ENCODE measurements around the gene FAT4. TPM values are rescaled to one million over a fixed set of nuclear protein-coding genes. Genes with fewer than 3 reads are reported as not detected.

Gene FAT4
- total RNA-seq, 1 donor from 2014 or later: 61.1 TPM

GRCh38 chr4:125331116-125331515, 16.4 kb downstream of the FAT4 start:
- Mint-ChIP-seq H3K27ac (no peak overlapping the region), H3K4me1 (peaks cover 20% of the 10 kb centered on the region), H3K36me3 (no peaks in the 10 kb centered on the region), H3K27me3 (ENCODE audit: low read depth) (no peaks in the 10 kb centered on the region), H3K4me3 (no peak overlapping the region), H3K9me3 (no peaks in the 10 kb centered on the region)
- no peak for DNase-seq (ENCODE audit: low spot score in 2 of 2, unreplicated experiment in 2 of 2)
- no peak for TF ChIP-seq CTCF (IDR thresholded peaks at IDR 0.05; ENCODE audit: unreplicated experiment)

GRCh38 chr4:125334926-125335325, 20.2 kb downstream of the FAT4 start:
- Mint-ChIP-seq H3K4me1 (peaks cover 19% of the 10 kb centered on the region), H3K9me3 (no peaks in the 10 kb centered on the region), H3K4me3 (no peak overlapping the region), H3K27me3 (ENCODE audit: low read depth) (no peaks in the 10 kb centered on the region), H3K36me3 (no peaks in the 10 kb centered on the region), H3K27ac (peak overlapping the region; percentile 10)
- no peak for TF ChIP-seq CTCF (IDR thresholded peaks at IDR 0.05; ENCODE audit: unreplicated experiment)
- no peak for DNase-seq (ENCODE audit: low spot score in 2 of 2, unreplicated experiment in 2 of 2)

GRCh38 chr4:125338814-125339213, 24.1 kb downstream of the FAT4 start:
- Mint-ChIP-seq H3K27me3 (ENCODE audit: low read depth) (no peaks in the 10 kb centered on the region), H3K9me3 (no peaks in the 10 kb centered on the region), H3K36me3 (no peaks in the 10 kb centered on the region), H3K4me3 (no peak overlapping the region), H3K27ac (peak overlapping the region; percentile 30), H3K4me1 (peaks cover 27% of the 10 kb centered on the region)
- no peak for DNase-seq (ENCODE audit: low spot score in 2 of 2, unreplicated experiment in 2 of 2)
- no peak for TF ChIP-seq CTCF (IDR thresholded peaks at IDR 0.05; ENCODE audit: unreplicated experiment)

GRCh38 chr4:125344198-125344597, 29.4 kb downstream of the FAT4 start:
- Mint-ChIP-seq H3K9me3 (no peaks in the 10 kb centered on the region), H3K27me3 (ENCODE audit: low read depth) (no peaks in the 10 kb centered on the region), H3K4me3 (no peak overlapping the region), H3K27ac (no peak overlapping the region), H3K4me1 (peaks cover 21% of the 10 kb centered on the region), H3K36me3 (no peaks in the 10 kb centered on the region)
- no peak for TF ChIP-seq CTCF (IDR thresholded peaks at IDR 0.05; ENCODE audit: unreplicated experiment)
- DNase-seq (ENCODE audit: low spot score in 2 of 2, unreplicated experiment in 2 of 2): no peak

GRCh38 chr4:125346616-125347015, 31.9 kb downstream of the FAT4 start:
- no peak for DNase-seq (ENCODE audit: low spot score in 2 of 2, unreplicated experiment in 2 of 2)
- Mint-ChIP-seq H3K36me3 (no peaks in the 10 kb centered on the region), H3K4me1 (peaks cover 13% of the 10 kb centered on the region), H3K27ac (no peak overlapping the region), H3K4me3 (no peak overlapping the region), H3K27me3 (ENCODE audit: low read depth) (no peaks in the 10 kb centered on the region), H3K9me3 (no peaks in the 10 kb centered on the region)
- no peak for TF ChIP-seq CTCF (IDR thresholded peaks at IDR 0.05; ENCODE audit: unreplicated experiment)
